Jurkat, Clone E6-1 (cell line): Measurements from ENCODE around the gene TRMT10A.
"Not testable (repeated sequence)": the region's sequence is repeated elsewhere in the genome, so short reads cannot be mapped to it uniquely, and the experiment has no call there.

Source experiments
- DNase-seq: peaks from one replicate; pipeline ENCODE4 v3.0.0-alpha.2; 2011; ENCODE audit warnings: low read depth, low spot score
- H3K4me3 ChIP-seq: 2 replicates; pipeline ENCODE4 v1.5.1; 2011; ENCODE audit warnings: mild to moderate bottlenecking, low read length, control low read depth, moderate library complexity

The TRMT10A gene

GRCh38 chr4:99572527-99573240 lies 8.8 kb upstream of the TRMT10A start:
- no peak overlapping the region for H3K4me3 ChIP-seq
- DNase-seq = no peak

GRCh38 chr4:99571883-99572282 lies 8.0 kb upstream of the TRMT10A start:
- no peak for DNase-seq
- H3K4me3 ChIP-seq = no peak overlapping the region

- no peak for DNase-seq
- no peak overlapping the region for H3K4me3 ChIP-seq
Measured at GRCh38 chr4:99564921-99565320, 1.1 kb upstream of the TRMT10A start.

GRCh38 chr4:99552872-99553271 lies 11.0 kb downstream of the TRMT10A start:
- H3K4me3 ChIP-seq = no peak overlapping the region
- no peak for DNase-seq

- no peak overlapping the region for H3K4me3 ChIP-seq
- no peak for DNase-seq
Measured at GRCh38 chr4:99540277-99540939, 23.4 kb downstream of the TRMT10A start.

GRCh38 chr4:99537674-99538073 lies 26.2 kb downstream of the TRMT10A start:
- no peak overlapping the region for H3K4me3 ChIP-seq
- DNase-seq = no peak

- no peak overlapping the region for H3K4me3 ChIP-seq
- no peak for DNase-seq
Measured at GRCh38 chr4:99536848-99537247, 27.0 kb downstream of the TRMT10A start.

- no peak for DNase-seq
- no peak overlapping the region for H3K4me3 ChIP-seq
Measured at GRCh38 chr4:99536271-99536670, 27.6 kb downstream of the TRMT10A start.

GRCh38 chr4:99534699-99535098 lies 29.1 kb downstream of the TRMT10A start:
- not testable (repeated sequence) for H3K4me3 ChIP-seq, DNase-seq

- no peak overlapping the region for H3K4me3 ChIP-seq
- no peak for DNase-seq
Measured at GRCh38 chr4:99529956-99530355, 33.9 kb downstream of the TRMT10A start.

GRCh38 chr4:99529228-99529627 lies 34.6 kb downstream of the TRMT10A start:
- no peak overlapping the region for H3K4me3 ChIP-seq
- no peak for DNase-seq

- DNase-seq = no peak
- H3K4me3 ChIP-seq = no peak overlapping the region
Measured at GRCh38 chr4:99518601-99519295, 45.1 kb downstream of the TRMT10A start.

GRCh38 chr4:99510721-99511120 lies 53.1 kb downstream of the TRMT10A start, which contains the start of gene C4orf17:
Gene C4orf17 (plus strand): TSS chr4:99511021. CDS start chr4:99513082, 2,061 bp downstream.
- no peak within 1 kb of the TSS for H3K4me3 ChIP-seq
- DNase-seq = no peak

- DNase-seq = peak; percentile 83
- H3K4me3 ChIP-seq = no peak overlapping the region
Measured at GRCh38 chr4:99507762-99508161, 56.1 kb downstream of the TRMT10A start.

- no peak overlapping the region for H3K4me3 ChIP-seq
- no peak for DNase-seq
Measured at GRCh38 chr4:99507349-99507748, 56.5 kb downstream of the TRMT10A start.

- H3K4me3 ChIP-seq = no peak overlapping the region
- DNase-seq = no peak
Measured at GRCh38 chr4:99506781-99507180, 57.1 kb downstream of the TRMT10A start.

- H3K4me3 ChIP-seq = no peak overlapping the region
- DNase-seq = peak; percentile 76
Measured at GRCh38 chr4:99504804-99505502, 58.9 kb downstream of the TRMT10A start.
